HEK293 (cell line): Measurements from ENCODE around the gene ASPSCR1.

Experiments used
- KLF1 ChIP-seq: fragments of 450-650 bp; formaldehyde crosslinking; IDR thresholded peaks from 2 replicates; pipeline ENCODE4 v1.5.1; 2016; ENCODE audit warnings: missing biosample characterization, missing genetic modification characterization
- KLF7 ChIP-seq: fragments of 450-650 bp; formaldehyde crosslinking; IDR thresholded peaks from 2 replicates; pipeline ENCODE4 v1.5.1; 2016; ENCODE audit warnings: missing biosample characterization, missing genetic modification characterization, borderline replicate concordance
- MYNN ChIP-seq: fragments of 450-650 bp; formaldehyde crosslinking; IDR thresholded peaks from 2 replicates; pipeline ENCODE4 v1.5.1; 2016; ENCODE audit warnings: missing biosample characterization, missing genetic modification characterization, borderline replicate concordance
- PRDM2 ChIP-seq: fragments of 450-650 bp; formaldehyde crosslinking; IDR thresholded peaks from 2 replicates; pipeline ENCODE4 v1.5.1; 2016; ENCODE audit warnings: missing biosample characterization, missing genetic modification characterization, borderline replicate concordance
- TCF7L2 ChIP-seq: IDR thresholded peaks from 2 replicates; pipeline ENCODE4 v1.6.1; 2011; ENCODE audit warnings: low read depth, mild to moderate bottlenecking, inconsistent platforms, low read length, moderate library complexity, borderline replicate concordance
- YY1 ChIP-seq: fragments of 450-650 bp; formaldehyde crosslinking; IDR thresholded peaks from 2 replicates; pipeline ENCODE4 v1.5.1; 2018; ENCODE audit warnings: missing biosample characterization, missing genetic modification characterization
- ZBTB26 ChIP-seq: fragments of 450-650 bp; formaldehyde crosslinking; optimal IDR thresholded peaks from 2 replicates; pipeline ENCODE3; 2016; ENCODE audit warnings: missing biosample characterization, mild to moderate bottlenecking, missing genetic modification characterization
- ZBTB48 ChIP-seq: fragments of 450-650 bp; formaldehyde crosslinking; IDR thresholded peaks from 2 replicates; pipeline ENCODE4 v1.5.1; 2016; ENCODE audit warnings: missing biosample characterization, missing genetic modification characterization
- ZBTB6 ChIP-seq: fragments of 450-650 bp; formaldehyde crosslinking; IDR thresholded peaks from 2 replicates; pipeline ENCODE4 v1.5.1; 2017; ENCODE audit warnings: missing biosample characterization, missing genetic modification characterization
- ZNF114 ChIP-seq: fragments of 450-650 bp; formaldehyde crosslinking; IDR thresholded peaks from 2 replicates; pipeline ENCODE4 v1.5.0; 2017; ENCODE audit warnings: missing biosample characterization, missing genetic modification characterization
- ZNF121 ChIP-seq: fragments of 450-650 bp; formaldehyde crosslinking; IDR thresholded peaks from 2 replicates; pipeline ENCODE4 v1.5.1; 2016; ENCODE audit warnings: missing biosample characterization, missing genetic modification characterization
- ZNF133 ChIP-seq: fragments of 450-650 bp; formaldehyde crosslinking; IDR thresholded peaks from 2 replicates; pipeline ENCODE4 v1.5.1; 2016; ENCODE audit warnings: missing biosample characterization, missing genetic modification characterization
- ZNF26 ChIP-seq: fragments of 450-650 bp; formaldehyde crosslinking; IDR thresholded peaks from 2 replicates; pipeline ENCODE4 v1.5.1; 2016; ENCODE audit warnings: missing biosample characterization, missing genetic modification characterization
- ZNF354C ChIP-seq: fragments of 450-650 bp; formaldehyde crosslinking; IDR thresholded peaks from 2 replicates; pipeline ENCODE4 v1.5.1; 2016; ENCODE audit warnings: missing biosample characterization, missing genetic modification characterization, low read depth, borderline replicate concordance
- ZNF391 ChIP-seq: fragments of 450-650 bp; formaldehyde crosslinking; IDR thresholded peaks from 2 replicates; pipeline ENCODE4 v1.5.1; 2016; ENCODE audit warnings: low read depth, missing biosample characterization, missing genetic modification characterization, borderline replicate concordance
- ZNF416 ChIP-seq: fragments of 450-650 bp; formaldehyde crosslinking; IDR thresholded peaks from 2 replicates; pipeline ENCODE4 v1.5.1; 2016; ENCODE audit warnings: missing biosample characterization, missing genetic modification characterization
- ZNF433 ChIP-seq: fragments of 450-650 bp; formaldehyde crosslinking; IDR thresholded peaks from 2 replicates; pipeline ENCODE4 v1.5.1; 2016; ENCODE audit warnings: missing biosample characterization, missing genetic modification characterization, low read depth
- ZNF473 ChIP-seq: fragments of 450-650 bp; formaldehyde crosslinking; IDR thresholded peaks from 2 replicates; pipeline ENCODE4 v1.5.1; 2017; ENCODE audit warnings: missing biosample characterization, missing genetic modification characterization
- ZNF621 ChIP-seq: fragments of 450-650 bp; formaldehyde crosslinking; IDR thresholded peaks from 2 replicates; pipeline ENCODE4 v1.5.1; 2017; ENCODE audit warnings: missing biosample characterization, missing genetic modification characterization
- ZNF626 ChIP-seq: fragments of 450-650 bp; sonication (Bioruptor Pico); formaldehyde crosslinking; IDR thresholded peaks from 2 replicates; pipeline ENCODE4 v1.5.1; 2018; ENCODE audit warnings: missing biosample characterization, missing genetic modification characterization, inconsistent platforms
- ZNF639 ChIP-seq: fragments of 450-650 bp; formaldehyde crosslinking; IDR thresholded peaks from 2 replicates; pipeline ENCODE4 v1.5.1; 2016; ENCODE audit warnings: missing biosample characterization, missing genetic modification characterization
- ZNF747 ChIP-seq: fragments of 450-650 bp; formaldehyde crosslinking; IDR thresholded peaks from 2 replicates; pipeline ENCODE4 v1.5.1; 2016; ENCODE audit warnings: missing biosample characterization, missing genetic modification characterization
- ZNF785 ChIP-seq: fragments of 450-650 bp; formaldehyde crosslinking; IDR thresholded peaks from 2 replicates; pipeline ENCODE4 v1.5.1; 2016; ENCODE audit warnings: missing biosample characterization, missing genetic modification characterization
- ZSCAN18 ChIP-seq: fragments of 450-650 bp; formaldehyde crosslinking; IDR thresholded peaks from 2 replicates; pipeline ENCODE4 v1.5.1; 2016; ENCODE audit warnings: missing biosample characterization, missing genetic modification characterization
- ZSCAN4 ChIP-seq: fragments of 450-650 bp; formaldehyde crosslinking; IDR thresholded peaks from 2 replicates; pipeline ENCODE4 v1.5.1; 2017; ENCODE audit warnings: missing biosample characterization, missing genetic modification characterization

ASPSCR1 gene

GRCh38 chr17:82030470-82031302 lies 53.3 kb downstream of the ASPSCR1 start (continued):
- TF ChIP-seq ZNF26 (tag by site-specific recombination) (no peak), ZNF626 (tag by site-specific recombination) (no peak), KLF7 (tag by site-specific recombination) (peak; percentile 10; the same call in 1 of the 2 replicates), ZSCAN18 (tag by site-specific recombination) (no peak), ZNF639 (tag by site-specific recombination) (no peak; the same call in 1 of the 2 replicates), ZNF416 (tag by site-specific recombination) (no peak), ZBTB48 (tag by site-specific recombination) (no peak; the same call in 1 of the 2 replicates), ZNF114 (tag by site-specific recombination) (no peak), ZNF391 (peak; percentile 76; the same call in 1 of the 2 replicates), ZNF473 (tag by site-specific recombination) (no peak), ZNF621 (no peak), ZNF133 (no peak), ZNF433 (tag by site-specific recombination) (no peak), TCF7L2 (no peak), YY1 (tag by site-specific recombination) (0 out of 2 replicates have a peak, but pooled peaks have one; percentile 7), MYNN (no peak), ZNF354C (no peak), KLF1 (peak; percentile 40; the same call in 1 of the 2 replicates), ZBTB6 (tag by site-specific recombination) (no peak), ZNF747 (tag by site-specific recombination) (no peak), ZSCAN4 (tag by site-specific recombination) (no peak), ZBTB26 (tag by site-specific recombination) (peak; percentile 93), PRDM2 (no peak), ZNF785 (tag by site-specific recombination) (no peak), ZNF121 (tag by site-specific recombination) (no peak)
